Measurements from ENCODE around the gene SLC16A14.

- no peak for TF ChIP-seq CTCF (IDR thresholded peaks at IDR 0.05)
- TF ChIP-seq POLR2A (IDR thresholded peaks at IDR 0.05), result no peak
- no peak for TF ChIP-seq POLR2AphosphoS5 (IDR thresholded peaks at IDR 0.05)
- TF ChIP-seq EP300 (IDR thresholded peaks at IDR 0.05; ENCODE audit: low read depth), result no peak
Measured at GRCh38 chr2:230010501-230010900, 58.2 kb downstream of the SLC16A14 start.
